Measurements from ENCODE around the gene SLC44A3. TPM values are rescaled to one million over a fixed set of nuclear protein-coding genes. Genes with fewer than 3 reads are reported as not detected.

Gene SLC44A3
- total and polyA plus RNA-seq, 3 donors from 2014 or later = 2.7 to 6.4 (median 3.4) TPM

GRCh38 chr1:94825936-94826335, 5.8 kb downstream of the SLC44A3 start:
- no peak for DNase-seq
- WGBS, 2 donors = 92 to 96% methylated on average over 2 of the region's 2 CpGs
- no peak for TF ChIP-seq CTCF (IDR thresholded peaks at IDR 0.05)
- no peak for TF ChIP-seq POLR2A (IDR thresholded peaks at IDR 0.05)
- intact Hi-C loops (cut with DNase I; ENCODE audit: low total_unique reads) = no loop called here
- Histone ChIP-seq H3K36me3 (ENCODE audit: low read depth, missing control alignments) (no peaks in the 10 kb centered on the region), H3K4me3 (no peak overlapping the region), H3K4me1 (no peaks in the 10 kb centered on the region), H3K9me3 (no peaks in the 10 kb centered on the region), H3K27ac (no peak overlapping the region), H3K27me3 (no peaks in the 10 kb centered on the region)

GRCh38 chr1:94827434-94827833, 7.3 kb downstream of the SLC44A3 start:
- H3K27me3 ChIP-seq = no peaks in the 10 kb centered on the region
- intact Hi-C loops (cut with DNase I; ENCODE audit: low total_unique reads) = no loop called here
- H3K27ac ChIP-seq = no peak overlapping the region
- no peaks in the 10 kb centered on the region for H3K4me1 ChIP-seq
- no peaks in the 10 kb centered on the region for H3K36me3 ChIP-seq (ENCODE audit: low read depth, missing control alignments)
- TF ChIP-seq CTCF (IDR thresholded peaks at IDR 0.05) (no peak), POLR2A (IDR thresholded peaks at IDR 0.05) (no peak)
- DNase-seq = no peak
- H3K9me3 ChIP-seq = no peaks in the 10 kb centered on the region
- no peak overlapping the region for H3K4me3 ChIP-seq
- WGBS, 2 donors = 88 to 92% methylated on average over 4 of the region's 4 CpGs

GRCh38 chr1:94828251-94828650, 8.1 kb downstream of the SLC44A3 start:
- no peak for DNase-seq
- Histone ChIP-seq H3K27me3 (no peaks in the 10 kb centered on the region), H3K9me3 (no peaks in the 10 kb centered on the region), H3K36me3 (ENCODE audit: low read depth, missing control alignments) (no peaks in the 10 kb centered on the region), H3K27ac (no peak overlapping the region), H3K4me3 (no peak overlapping the region), H3K4me1 (no peaks in the 10 kb centered on the region)
- TF ChIP-seq CTCF (IDR thresholded peaks at IDR 0.05) (no peak), POLR2A (IDR thresholded peaks at IDR 0.05) (no peak)
- intact Hi-C loops (cut with DNase I; ENCODE audit: low total_unique reads) = no loop called here

- Histone ChIP-seq H3K27ac (no peak overlapping the region), H3K4me3 (no peak overlapping the region)
These were observed 11.5 kb downstream of the SLC44A3 start for GRCh38 chr1:94831641-94832040.

More at GRCh38 chr1:94831641-94832040, 11.5 kb downstream of the SLC44A3 start:
- WGBS, 2 donors = 86 to 89% methylated on average over 6 of the region's 6 CpGs
- TF ChIP-seq CTCF (IDR thresholded peaks at IDR 0.05) = no peak
- no peak for TF ChIP-seq POLR2A (IDR thresholded peaks at IDR 0.05)
- Histone ChIP-seq H3K27me3 (no peaks in the 10 kb centered on the region), H3K36me3 (ENCODE audit: low read depth, missing control alignments) (no peaks in the 10 kb centered on the region), H3K9me3 (no peaks in the 10 kb centered on the region), H3K4me1 (no peaks in the 10 kb centered on the region)
- no peak for DNase-seq
- intact Hi-C loops (cut with DNase I; ENCODE audit: low total_unique reads) = no loop called here
